Endodermal cell (in vitro differentiated cells): ENCODE results near the gene RSRC2. TPM values are rescaled to one million over a fixed set of nuclear protein-coding genes. Genes with fewer than 3 reads are reported as not detected.
"Not testable (repeated sequence)": the region's sequence is repeated elsewhere in the genome, so short reads cannot be mapped to it uniquely, and the experiment has no call there.

Source experiments
- DNase-seq: peaks from one replicate; pipeline ENCODE4 v3.0.0-alpha.2; 2017
- H3K27ac ChIP-seq: 2 replicates; pipeline ENCODE4 v1.5.1; 2013; ENCODE audit warnings: mild to moderate bottlenecking, low read depth, low read length, moderate library complexity
- H3K27me3 ChIP-seq: 2 replicates; pipeline ENCODE4 v1.6.1; 2013; ENCODE audit warnings: mild to moderate bottlenecking, low read length, moderate library complexity; ENCODE audit not compliant: insufficient read depth, control insufficient read depth, poor library complexity, severe bottlenecking
- H3K36me3 ChIP-seq: 2 replicates; pipeline ENCODE4 v1.7.0; 2013; ENCODE audit warnings: mild to moderate bottlenecking, low read length, moderate library complexity; ENCODE audit not compliant: control insufficient read depth, insufficient read depth
- H3K4me1 ChIP-seq: one replicate; pipeline ENCODE4 v1.7.0; 2013; ENCODE audit warnings: low read length; ENCODE audit not compliant: control insufficient read depth, insufficient read depth
- H3K4me3 ChIP-seq: 2 replicates; pipeline ENCODE4 v1.5.1; 2013; ENCODE audit warnings: mild to moderate bottlenecking, low read length, moderate library complexity
- H3K9ac ChIP-seq: 2 replicates; pipeline ENCODE4 v1.6.1; 2013; ENCODE audit warnings: mild to moderate bottlenecking, low read length, moderate library complexity; ENCODE audit not compliant: poor library complexity, severe bottlenecking; ENCODE audit errors: extremely low read depth
- H3K9me3 ChIP-seq: 2 replicates; pipeline ENCODE4 v1.6.1; 2013; ENCODE audit warnings: mild to moderate bottlenecking, low read length, moderate library complexity; ENCODE audit not compliant: control insufficient read depth
- H3K27ac Mint-ChIP-seq: 2 replicates; pipeline ENCODE4 v1.8.0; 2020; ENCODE audit warnings: mixed read lengths
- H3K27me3 Mint-ChIP-seq: 2 replicates; pipeline ENCODE4 v1.8.0; 2021; ENCODE audit warnings: mild to moderate bottlenecking, mixed read lengths; ENCODE audit not compliant: insufficient read depth
- H3K36me3 Mint-ChIP-seq: 2 replicates; pipeline ENCODE4 v1.8.0; 2020; ENCODE audit warnings: low read depth, mixed read lengths
- H3K4me1 Mint-ChIP-seq: 2 replicates; pipeline ENCODE4 v1.8.0; 2020; ENCODE audit warnings: mixed read lengths
- H3K4me3 Mint-ChIP-seq: 2 replicates; pipeline ENCODE4 v1.8.0; 2020; ENCODE audit warnings: mild to moderate bottlenecking, moderate library complexity, mixed read lengths
- H3K9me3 Mint-ChIP-seq: 2 replicates; pipeline ENCODE4 v1.8.0; 2020; ENCODE audit warnings: mild to moderate bottlenecking, mixed read lengths
- CTCF ChIP-seq: fragments of 200-600 bp; sonication (generic); conservative IDR thresholded peaks from 2 replicates; pipeline ENCODE4 v1.5.0; 2021; ENCODE audit warnings: antibody characterized with exemption, mild to moderate bottlenecking
- WGBS, 2 experiments: methylation state at CpG; one replicate each; pipeline versions ENCODE4 v1.1.5 to v1.1.7; 2013; ENCODE audit warnings: missing lambda C conversion rate in 2 of 2, mixed read lengths in 1 of 2; ENCODE audit not compliant: insufficient coverage in 1 of 2, insufficient read length in 1 of 2; 5-methylcytosine and 5-hydroxymethylcytosine counted together
- total RNA-seq, 2 donors: library from RNA; stranded (reverse); fragmentation: NEBNext Ultra II Directional in 1 of 2; extraction: Animal tissue kit (Norgen Biotek cat#: 25700) in 1 of 2; gene quantifications; 2 replicates in 1 of 2; 3 replicates in 1 of 2; pipeline ENCODE4 v1.2.1, GENCODE V29; 2021

The RSRC2 gene
- total RNA-seq, 2 donors from 2014 or later = 88.1 to 111 TPM

DNA sequence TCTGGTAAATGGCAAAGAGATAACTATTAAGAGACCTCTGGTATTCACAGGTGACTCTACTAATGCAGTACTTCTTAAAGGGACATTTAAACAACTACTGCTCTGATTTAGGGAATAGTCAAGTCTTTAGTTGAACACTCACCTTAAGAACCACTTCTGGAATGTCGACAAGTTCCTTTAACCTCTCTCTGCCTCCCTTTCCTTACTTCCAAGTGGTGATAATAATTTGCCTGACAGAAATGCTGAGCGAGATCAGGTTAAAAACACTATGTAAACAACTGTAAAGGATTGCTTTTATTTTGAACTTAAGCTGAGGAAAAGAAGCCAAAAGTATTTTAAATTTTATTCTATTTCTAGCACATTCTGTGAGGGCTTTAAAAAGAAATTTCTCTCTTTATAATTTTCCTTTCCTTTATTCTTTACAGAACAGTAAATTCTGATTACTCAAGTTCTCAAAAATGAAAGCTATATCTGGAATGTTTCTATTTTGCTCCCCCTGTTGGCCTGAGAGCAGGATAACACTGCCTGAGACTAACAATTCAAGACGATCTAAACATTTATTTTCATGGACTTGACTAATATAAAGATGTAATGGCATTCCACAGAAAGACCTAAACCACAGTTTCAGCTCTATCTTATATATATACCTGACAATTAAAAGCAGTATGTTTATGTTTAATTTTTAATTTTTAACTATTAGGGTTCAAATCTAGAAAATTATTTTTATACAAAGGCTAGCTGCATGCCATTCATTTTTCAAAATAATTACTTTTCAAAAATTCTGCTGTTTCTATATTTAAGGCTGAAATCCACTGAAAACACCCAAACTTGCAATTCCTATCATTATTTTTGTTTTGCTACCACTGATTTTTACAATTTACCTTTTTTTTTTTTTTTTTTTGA is 55.2 kb downstream of the RSRC2 start:
- H3K36me3 Mint-ChIP-seq = peaks cover 37% of the 10 kb centered on the region
- WGBS, 2 experiments = 77 to 97% methylated on average over 2 of the region's 3 CpGs
- Histone ChIP-seq H3K36me3 (peaks cover 37% of the 10 kb centered on the region), H3K4me1 (peaks cover 3% of the 10 kb centered on the region), H3K27me3 (no peaks in the 10 kb centered on the region), H3K9ac (peak overlapping the region; percentile 8), H3K4me3 (no peak overlapping the region), H3K9me3 (no peaks in the 10 kb centered on the region), H3K27ac (no peak overlapping the region)
- H3K27ac Mint-ChIP-seq = no peak overlapping the region
- H3K4me1 Mint-ChIP-seq = peaks cover 6% of the 10 kb centered on the region
- no peaks in the 10 kb centered on the region for H3K27me3 Mint-ChIP-seq
- TF ChIP-seq CTCF = peak; percentile 95
- no peak for DNase-seq
- H3K9me3 Mint-ChIP-seq = peaks cover 2% of the 10 kb centered on the region
- H3K4me3 Mint-ChIP-seq = no peak overlapping the region

DNA sequence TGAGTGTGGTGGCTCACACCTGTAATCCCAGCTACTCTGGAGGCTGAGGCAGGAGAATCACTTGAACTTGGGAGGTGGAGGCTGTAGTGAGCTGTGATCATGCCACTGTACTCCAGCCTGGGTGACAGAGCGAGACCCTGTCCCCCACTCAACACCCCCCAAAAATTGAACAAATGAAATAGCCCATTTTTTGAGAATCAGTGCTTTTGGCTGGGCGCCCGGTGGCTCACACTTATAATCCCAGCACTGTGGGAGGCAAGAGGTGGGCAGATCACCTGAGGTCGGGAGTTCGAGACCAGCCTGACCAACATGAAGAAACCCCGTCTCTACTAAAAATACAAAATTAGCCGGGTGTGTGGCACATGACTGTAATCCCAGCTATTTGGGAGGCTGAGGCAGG is 56.2 kb downstream of the RSRC2 start:
- H3K27ac ChIP-seq, H3K4me1 Mint-ChIP-seq, H3K27me3 ChIP-seq, H3K4me3 Mint-ChIP-seq, H3K9me3 ChIP-seq, H3K27ac Mint-ChIP-seq, H3K27me3 Mint-ChIP-seq, H3K9me3 Mint-ChIP-seq, H3K4me1 ChIP-seq, H3K4me3 ChIP-seq, H3K9ac ChIP-seq: not testable (repeated sequence)
- H3K36me3 Mint-ChIP-seq = peaks cover 27% of the 10 kb centered on the region
- peak; percentile 17 for DNase-seq
- 98 to 100% methylated on average over 3 to 7 of the region's 7 CpGs for WGBS, 2 experiments
- H3K36me3 ChIP-seq = peaks cover 27% of the 10 kb centered on the region

DNA sequence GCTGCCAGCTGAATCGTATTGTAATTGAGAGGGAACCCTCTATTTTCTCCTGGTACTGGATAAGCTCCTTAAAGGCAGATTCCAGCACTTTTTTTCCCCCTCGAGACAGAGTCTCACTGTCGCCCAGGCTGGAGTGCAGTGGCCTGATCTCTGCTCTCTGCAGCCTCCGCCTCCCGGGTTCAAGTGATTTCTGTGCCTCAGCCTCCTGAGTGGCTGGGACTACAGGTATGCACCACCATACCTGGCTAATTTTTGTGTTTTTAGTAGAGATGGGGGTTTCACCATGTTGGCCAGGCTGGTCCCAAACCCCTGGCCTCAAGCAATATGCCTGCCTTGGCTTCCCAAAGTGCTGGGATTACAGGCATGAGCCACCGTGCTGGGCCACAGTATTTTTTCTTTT is 56.9 kb downstream of the RSRC2 start:
- H3K9me3 ChIP-seq, H3K4me3 Mint-ChIP-seq, H3K4me1 Mint-ChIP-seq, H3K27me3 Mint-ChIP-seq, H3K27ac ChIP-seq, H3K27me3 ChIP-seq, H3K4me3 ChIP-seq, H3K9ac ChIP-seq, H3K4me1 ChIP-seq, H3K9me3 Mint-ChIP-seq: not testable (repeated sequence)
- 94% methylated on average over 4 to 6 of the region's 6 CpGs for WGBS, 2 experiments
- Mint-ChIP-seq H3K36me3 (peaks cover 22% of the 10 kb centered on the region), H3K27ac (peak overlapping the region; percentile 30)
- DNase-seq = peak; percentile 38
- peaks cover 22% of the 10 kb centered on the region for H3K36me3 ChIP-seq

GRCh38 chr12:122467983-122468382 is 58.8 kb downstream of the RSRC2 start:
- Mint-ChIP-seq H3K36me3 (peaks cover 5% of the 10 kb centered on the region), H3K27ac (peak overlapping the region; percentile 58), H3K27me3 (no peaks in the 10 kb centered on the region), H3K9me3 (peaks cover 2% of the 10 kb centered on the region), H3K4me1 (peaks cover 6% of the 10 kb centered on the region), H3K4me3 (no peak overlapping the region)
- Histone ChIP-seq H3K4me1 (peaks cover 3% of the 10 kb centered on the region), H3K27ac (no peak overlapping the region), H3K9me3 (no peaks in the 10 kb centered on the region), H3K27me3 (no peaks in the 10 kb centered on the region), H3K9ac (no peak overlapping the region), H3K4me3 (no peak overlapping the region), H3K36me3 (peaks cover 6% of the 10 kb centered on the region)
- TF ChIP-seq CTCF = no peak
- DNase-seq = no peak
- WGBS, 2 experiments = 91 to 94% methylated on average over 4 of the region's 4 CpGs

DNA sequence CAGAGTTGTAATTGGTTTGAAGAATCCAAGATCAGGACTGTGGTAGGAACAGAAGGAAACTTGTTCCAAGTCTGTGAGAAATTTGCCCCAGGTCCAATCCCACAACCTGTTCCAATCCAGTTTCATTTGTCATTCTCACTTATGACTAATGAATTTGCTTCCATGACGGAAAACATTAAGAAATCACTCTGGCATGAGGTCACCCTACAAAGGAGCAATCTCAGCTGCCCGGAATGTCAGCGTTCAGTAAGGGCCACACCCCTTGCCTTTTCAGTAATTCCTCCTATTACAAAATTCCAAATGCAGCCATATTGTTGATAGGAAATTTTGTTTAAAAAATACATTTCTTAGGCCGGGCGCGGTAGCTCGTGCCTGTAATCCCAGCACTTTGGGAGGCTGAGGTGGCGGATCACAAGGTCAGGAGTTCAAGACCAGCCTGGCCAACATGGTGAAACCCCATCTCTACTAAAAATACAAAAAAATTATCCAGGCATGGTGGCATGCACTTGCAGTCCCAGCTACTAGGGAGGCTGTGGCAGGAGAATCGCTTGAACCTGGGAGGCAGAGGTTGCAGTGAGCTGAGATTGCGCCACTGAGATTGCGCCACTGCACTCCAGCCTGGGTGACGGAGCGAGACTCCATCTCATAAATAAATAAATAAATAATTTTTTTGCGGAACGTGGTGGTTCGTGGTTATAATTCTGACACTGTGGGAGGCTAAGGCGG is 62.3 kb downstream of the RSRC2 start:
- not testable (repeated sequence) for H3K4me3 ChIP-seq, H3K27me3 ChIP-seq, H3K36me3 Mint-ChIP-seq, H3K9me3 ChIP-seq, H3K27ac ChIP-seq, H3K9ac ChIP-seq, H3K4me1 ChIP-seq, H3K36me3 ChIP-seq, H3K27me3 Mint-ChIP-seq, H3K4me3 Mint-ChIP-seq, H3K4me1 Mint-ChIP-seq, H3K9me3 Mint-ChIP-seq, H3K27ac Mint-ChIP-seq
- peak; percentile 24 for DNase-seq
- WGBS, 2 experiments = 86 to 91% methylated on average over 7 to 17 of the region's 17 CpGs
